T-helper 17 cell (primary cell): ENCODE measurements around the gene GPR108. TPM values are rescaled to one million over a fixed set of nuclear protein-coding genes. Genes with fewer than 3 reads are reported as not detected.

ENCODE experiments used
- ATAC-seq: fragments of 150-1000 bp; cut with Tn5 transposase; 2 replicates; pipeline ENCODE4 v1.10.0; 2021; ENCODE audit warnings: mild to moderate bottlenecking, moderate library complexity
- DNase-seq, 3 donors: peaks; one replicate each; pipeline versions ENCODE4 v3.0.0 to v3.0.0-alpha.2; 2020 to 2021
- H3K9me3 ChIP-seq: one replicate; pipeline ENCODE4 v1.7.0; 2013; ENCODE audit warnings: low read length, mild to moderate bottlenecking; ENCODE audit not compliant: control insufficient read depth, poor library complexity, severe bottlenecking
- H3K27ac Mint-ChIP-seq: one replicate; pipeline ENCODE4 v1.8.0; 2022; ENCODE audit warnings: mild to moderate bottlenecking, moderate library complexity, mixed read lengths
- H3K27me3 Mint-ChIP-seq: one replicate; pipeline ENCODE4 v1.8.0; 2022; ENCODE audit warnings: mixed read lengths
- H3K36me3 Mint-ChIP-seq: one replicate; pipeline ENCODE4 v1.8.0; 2022; ENCODE audit warnings: low read depth, mixed read lengths
- H3K4me1 Mint-ChIP-seq: one replicate; pipeline ENCODE4 v1.8.0; 2022; ENCODE audit warnings: mild to moderate bottlenecking, mixed read lengths
- H3K4me3 Mint-ChIP-seq: one replicate; pipeline ENCODE4 v1.8.0; 2022; ENCODE audit warnings: mild to moderate bottlenecking, moderate library complexity, mixed read lengths
- total RNA-seq, 4 donors: library from RNA in 2 of 4; stranded (reverse) in 2 of 4; gene quantifications; one replicate each; pipeline ENCODE4 v1.2.3 and lab custom pipeline; 2022 to 2026

GPR108 gene
- total RNA-seq, 2 donors from 2014 or later, result 53.4 to 55.5 TPM

GRCh38 chr19:6692027-6692426, 45.4 kb downstream of the GPR108 start:
- H3K4me3 Mint-ChIP-seq, result no peak overlapping the region
- no peaks in the 10 kb centered on the region for H3K9me3 ChIP-seq
- ATAC-seq (no peak), DNase-seq (no peak)
- H3K27ac Mint-ChIP-seq, result no peak overlapping the region
- no peaks in the 10 kb centered on the region for H3K36me3 Mint-ChIP-seq
- H3K27me3 Mint-ChIP-seq, result no peaks in the 10 kb centered on the region
- H3K4me1 Mint-ChIP-seq, result peaks cover 7% of the 10 kb centered on the region

GRCh38 chr19:6691342-6691741, 46.0 kb downstream of the GPR108 start:
- DNase-seq (no peak), ATAC-seq (no peak)
- Mint-ChIP-seq H3K4me1 (peaks cover 7% of the 10 kb centered on the region), H3K27ac (no peak overlapping the region), H3K4me3 (no peak overlapping the region), H3K27me3 (no peaks in the 10 kb centered on the region), H3K36me3 (no peaks in the 10 kb centered on the region)
- no peaks in the 10 kb centered on the region for H3K9me3 ChIP-seq

- H3K9me3 ChIP-seq, result no peaks in the 10 kb centered on the region
- Mint-ChIP-seq H3K4me3 (no peak overlapping the region), H3K4me1 (peaks cover 8% of the 10 kb centered on the region), H3K27ac (no peak overlapping the region), H3K27me3 (no peaks in the 10 kb centered on the region), H3K36me3 (no peaks in the 10 kb centered on the region)
- ATAC-seq (no peak), DNase-seq (no peak)
Observed at GRCh38 chr19:6690160-6690885, 47.1 kb downstream of the GPR108 start.

- no peaks in the 10 kb centered on the region for H3K36me3 Mint-ChIP-seq
- no peaks in the 10 kb centered on the region for H3K9me3 ChIP-seq
- H3K27me3 Mint-ChIP-seq, result no peaks in the 10 kb centered on the region
- no peak overlapping the region for H3K27ac Mint-ChIP-seq
- H3K4me3 Mint-ChIP-seq, result no peak overlapping the region
- DNase-seq, result no peak
- no peak for ATAC-seq
- peaks cover 9% of the 10 kb centered on the region for H3K4me1 Mint-ChIP-seq
Observed at GRCh38 chr19:6687114-6687513, 50.3 kb downstream of the GPR108 start.

- no peaks in the 10 kb centered on the region for H3K36me3 Mint-ChIP-seq
- no peaks in the 10 kb centered on the region for H3K27me3 Mint-ChIP-seq
- no peak overlapping the region for H3K27ac Mint-ChIP-seq
- ATAC-seq, result no peak
- H3K4me1 Mint-ChIP-seq, result peaks cover 9% of the 10 kb centered on the region
- no peak overlapping the region for H3K4me3 Mint-ChIP-seq
- no peaks in the 10 kb centered on the region for H3K9me3 ChIP-seq
- DNase-seq, result no peak
Observed at GRCh38 chr19:6686628-6686975, 50.8 kb downstream of the GPR108 start.

- Mint-ChIP-seq H3K36me3 (no peaks in the 10 kb centered on the region), H3K27ac (no peak overlapping the region), H3K4me3 (no peak overlapping the region), H3K4me1 (peaks cover 9% of the 10 kb centered on the region), H3K27me3 (no peaks in the 10 kb centered on the region)
- DNase-seq (no peak), ATAC-seq (no peak)
- H3K9me3 ChIP-seq, result no peaks in the 10 kb centered on the region
Observed at GRCh38 chr19:6685962-6686627, 51.3 kb downstream of the GPR108 start.

- no peaks in the 10 kb centered on the region for H3K36me3 Mint-ChIP-seq
- DNase-seq (no peak), ATAC-seq (no peak)
- no peaks in the 10 kb centered on the region for H3K27me3 Mint-ChIP-seq
- H3K4me3 Mint-ChIP-seq, result no peak overlapping the region
- no peak overlapping the region for H3K27ac Mint-ChIP-seq
- H3K9me3 ChIP-seq, result no peaks in the 10 kb centered on the region
- peaks cover 12% of the 10 kb centered on the region for H3K4me1 Mint-ChIP-seq
Observed at GRCh38 chr19:6685482-6685881, 51.9 kb downstream of the GPR108 start.

GRCh38 chr19:6683971-6684370, 53.4 kb downstream of the GPR108 start:
- ATAC-seq (no peak), DNase-seq (no peak)
- H3K27ac Mint-ChIP-seq, result no peak overlapping the region
- H3K9me3 ChIP-seq, result no peaks in the 10 kb centered on the region
- H3K27me3 Mint-ChIP-seq, result no peaks in the 10 kb centered on the region
- H3K4me1 Mint-ChIP-seq, result peaks cover 16% of the 10 kb centered on the region
- no peaks in the 10 kb centered on the region for H3K36me3 Mint-ChIP-seq
- no peak overlapping the region for H3K4me3 Mint-ChIP-seq

- H3K4me1 Mint-ChIP-seq, result peaks cover 24% of the 10 kb centered on the region
- H3K27ac Mint-ChIP-seq, result no peak overlapping the region
- no peak overlapping the region for H3K4me3 Mint-ChIP-seq
- H3K9me3 ChIP-seq, result no peaks in the 10 kb centered on the region
- no peaks in the 10 kb centered on the region for H3K36me3 Mint-ChIP-seq
- no peaks in the 10 kb centered on the region for H3K27me3 Mint-ChIP-seq
- ATAC-seq, result no peak
- DNase-seq, result no peak
Observed at GRCh38 chr19:6682607-6683128, 54.7 kb downstream of the GPR108 start.

GRCh38 chr19:6680141-6680540, 57.2 kb downstream of the GPR108 start:
- no peaks in the 10 kb centered on the region for H3K27me3 Mint-ChIP-seq
- peaks cover 36% of the 10 kb centered on the region for H3K4me1 Mint-ChIP-seq
- ATAC-seq, result no peak
- no peak for DNase-seq
- H3K9me3 ChIP-seq, result no peaks in the 10 kb centered on the region
- no peak overlapping the region for H3K4me3 Mint-ChIP-seq
- H3K27ac Mint-ChIP-seq, result no peak overlapping the region
- no peaks in the 10 kb centered on the region for H3K36me3 Mint-ChIP-seq

Other genes with a start within 250 kb of the GPR108 start
- gene TUBB4A, start 235.3 kb downstream of the GPR108 start, total RNA-seq, result 1 to 10 TPM; 1.5 to 1.6 TPM
- 1 to 10 TPM; 2.2 to 3.3 TPM for gene TNFSF9, start 206.6 kb downstream of the GPR108 start, total RNA-seq
- 1 to 10 TPM; 3.0 to 4.5 TPM for gene CD70, start 146.4 kb downstream of the GPR108 start, total RNA-seq
- gene TNFSF14, start 67.4 kb downstream of the GPR108 start, total RNA-seq, result 1 to 10 TPM; 5.0 to 5.6 TPM
- gene C3, start 16.9 kb downstream of the GPR108 start, total RNA-seq, result under 1 TPM in 1 of 2 donors, not detected in 1; 0.35 TPM
- gene TRIP10, start 2.1 kb upstream of the GPR108 start, total RNA-seq, result 1 to 10 TPM in 1 of 2 donors, under 1 TPM in 1; 0.92 to 3.3 TPM
- 10 to 100 TPM; 43.8 to 50.3 TPM for gene SH2D3A, start 29.9 kb upstream of the GPR108 start, total RNA-seq
- 10 to 100 TPM; 83.0 to 92.0 TPM for gene VAV1, start 35.1 kb upstream of the GPR108 start, total RNA-seq
- 1 to 10 TPM; 3.6 to 6.6 TPM for gene ADGRE1, start 150.0 kb upstream of the GPR108 start, total RNA-seq